Measurements from ENCODE around the gene ADAMTS12. TPM values are rescaled to one million over a fixed set of nuclear protein-coding genes. Genes with fewer than 3 reads are reported as not detected.

Gene ADAMTS12
- total RNA-seq, 4 donors from 2014 or later: 2.3 to 6.0 (median 4.2) TPM

DNA sequence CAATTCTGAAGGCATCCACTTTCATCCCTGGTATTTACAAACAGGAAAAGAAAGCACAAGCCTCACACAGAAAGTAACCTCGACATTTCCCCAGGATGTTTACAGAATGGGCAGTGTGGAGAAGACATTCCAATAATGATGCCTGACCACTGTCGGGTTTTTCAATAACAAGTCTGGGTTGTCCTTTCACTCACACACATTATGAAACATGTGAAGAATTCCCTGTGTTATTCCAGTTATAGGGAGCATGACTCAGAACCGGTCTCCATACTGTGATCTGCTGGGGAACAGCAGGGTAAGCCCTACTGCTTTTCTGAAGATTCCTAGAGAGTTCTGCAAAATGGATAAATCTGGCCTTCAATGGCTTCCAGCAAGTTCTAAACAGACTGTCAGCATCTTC lies 155.3 kb downstream of the ADAMTS12 start:
- no peak for TF ChIP-seq CTCF (IDR thresholded peaks at IDR 0.05)
- no peak for TF ChIP-seq POLR2AphosphoS5 (IDR thresholded peaks at IDR 0.05)
- TF ChIP-seq POLR2A (IDR thresholded peaks at IDR 0.05; ENCODE audit: low read depth): no peak
- TF ChIP-seq EP300 (IDR thresholded peaks at IDR 0.05): no peak
- Histone ChIP-seq H3K27me3 (no peaks in the 10 kb centered on the region), H3K4me3 (no peak overlapping the region), H3K4me1 (peaks cover 0 to 12% (median 6%) of the 10 kb centered on the region in 4 donors), H3K36me3 (no peaks in the 10 kb centered on the region), H3K27ac (replicated peaks in 1 of 4) (no peak overlapping the region), H3K9me3 (no peaks in the 10 kb centered on the region)
- intact Hi-C loops (cut with DNase I): no loop called here
- DNase-seq (ENCODE audit: extremely low spot score): no peak
- WGBS: 49% methylated on average over 3 of the region's 3 CpGs

GRCh38 chr5:33735072-33735471 lies 156.7 kb downstream of the ADAMTS12 start:
- no peak for TF ChIP-seq EP300 (IDR thresholded peaks at IDR 0.05)
- no peak for TF ChIP-seq CTCF (IDR thresholded peaks at IDR 0.05)
- TF ChIP-seq POLR2AphosphoS5 (IDR thresholded peaks at IDR 0.05): no peak
- no peak for TF ChIP-seq POLR2A (IDR thresholded peaks at IDR 0.05; ENCODE audit: low read depth)
- Histone ChIP-seq H3K4me1 (peaks cover 0 to 12% (median 6%) of the 10 kb centered on the region in 4 donors), H3K4me3 (no peak overlapping the region), H3K9me3 (no peaks in the 10 kb centered on the region), H3K27me3 (no peaks in the 10 kb centered on the region), H3K36me3 (no peaks in the 10 kb centered on the region), H3K27ac (replicated peaks in 1 of 4) (no peak overlapping the region)
- intact Hi-C loops (cut with DNase I): no loop called here
- WGBS: 83% methylated on average over 4 of the region's 4 CpGs
- no peak for DNase-seq (ENCODE audit: extremely low spot score)

DNA sequence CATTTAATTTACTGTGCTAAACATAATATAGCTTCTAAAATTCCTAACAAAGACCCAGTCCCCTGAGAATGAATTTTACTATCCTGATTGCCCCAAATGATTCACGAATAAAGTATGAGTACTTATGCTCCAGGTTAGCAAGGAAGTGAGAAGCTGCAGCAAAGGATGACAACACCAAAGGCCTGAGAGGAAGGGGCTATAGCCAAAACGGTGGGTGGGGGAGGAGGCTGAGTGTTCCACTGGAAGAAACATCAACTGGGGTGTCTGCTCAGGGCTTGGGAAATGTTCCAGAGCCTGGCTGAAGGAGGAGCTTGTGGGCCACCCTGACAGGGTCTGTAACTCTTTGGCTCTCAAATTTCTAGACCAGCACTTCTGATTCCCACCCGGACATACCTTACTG lies 157.3 kb downstream of the ADAMTS12 start:
- TF ChIP-seq POLR2A (IDR thresholded peaks at IDR 0.05; ENCODE audit: low read depth) (no peak), CTCF (IDR thresholded peaks at IDR 0.05) (no peak), EP300 (IDR thresholded peaks at IDR 0.05) (no peak), POLR2AphosphoS5 (IDR thresholded peaks at IDR 0.05) (no peak)
- Histone ChIP-seq H3K4me3 (no peak overlapping the region), H3K4me1 (peaks cover 0 to 12% (median 6%) of the 10 kb centered on the region in 4 donors), H3K27ac (replicated peaks in 1 of 4) (no peak overlapping the region), H3K9me3 (no peaks in the 10 kb centered on the region), H3K27me3 (no peaks in the 10 kb centered on the region), H3K36me3 (no peaks in the 10 kb centered on the region)
- DNase-seq (ENCODE audit: extremely low spot score): no peak
- WGBS: 32% methylated on average over 3 of the region's 3 CpGs
- intact Hi-C loops (cut with DNase I): no loop called here

DNA sequence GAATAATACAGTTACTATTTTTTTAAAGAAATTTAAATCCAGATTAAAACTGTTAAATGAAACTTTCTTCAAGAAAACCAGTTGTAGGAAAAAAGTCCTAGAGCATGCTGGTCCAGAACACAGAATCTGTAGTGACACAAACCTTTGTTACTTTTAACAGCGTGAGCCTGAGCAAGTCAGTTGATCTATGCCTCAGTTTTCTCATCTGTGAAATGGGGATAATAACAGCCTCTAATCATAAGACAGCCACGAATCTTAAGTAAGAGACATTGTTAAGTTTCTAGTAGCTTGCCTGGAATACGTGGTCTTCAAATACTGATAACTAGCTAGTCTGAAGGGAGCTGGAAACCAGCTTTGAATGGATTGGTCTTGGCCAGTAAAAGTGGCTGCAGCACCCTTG lies 158.6 kb downstream of the ADAMTS12 start:
- TF ChIP-seq CTCF (IDR thresholded peaks at IDR 0.05) (no peak), POLR2A (IDR thresholded peaks at IDR 0.05; ENCODE audit: low read depth) (no peak), POLR2AphosphoS5 (IDR thresholded peaks at IDR 0.05) (no peak), EP300 (IDR thresholded peaks at IDR 0.05) (no peak)
- no peaks in the 10 kb centered on the region for H3K27me3 ChIP-seq
- H3K27ac ChIP-seq (replicated peaks in 1 of 4): no peak overlapping the region
- H3K4me3 ChIP-seq: no peak overlapping the region
- WGBS: 82% methylated on average over 3 of the region's 3 CpGs
- DNase-seq (ENCODE audit: extremely low spot score): no peak
- H3K9me3 ChIP-seq: no peaks in the 10 kb centered on the region
- H3K36me3 ChIP-seq: no peaks in the 10 kb centered on the region
- intact Hi-C loops (cut with DNase I): no loop called here
- H3K4me1 ChIP-seq: peaks cover 0 to 9% (median 3%) of the 10 kb centered on the region in 4 donors
